ENCODE measurements around the gene ENTR1.

Gene ENTR1, protein sequence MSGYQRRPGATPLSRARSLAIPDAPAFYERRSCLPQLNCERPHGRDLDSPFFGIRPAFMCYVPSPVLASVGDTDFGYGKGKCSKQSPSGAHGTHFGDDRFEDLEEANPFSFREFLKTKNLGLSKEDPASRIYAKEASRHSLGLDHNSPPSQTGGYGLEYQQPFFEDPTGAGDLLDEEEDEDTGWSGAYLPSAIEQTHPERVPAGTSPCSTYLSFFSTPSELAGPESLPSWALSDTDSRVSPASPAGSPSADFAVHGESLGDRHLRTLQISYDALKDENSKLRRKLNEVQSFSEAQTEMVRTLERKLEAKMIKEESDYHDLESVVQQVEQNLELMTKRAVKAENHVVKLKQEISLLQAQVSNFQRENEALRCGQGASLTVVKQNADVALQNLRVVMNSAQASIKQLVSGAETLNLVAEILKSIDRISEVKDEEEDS

DNA sequence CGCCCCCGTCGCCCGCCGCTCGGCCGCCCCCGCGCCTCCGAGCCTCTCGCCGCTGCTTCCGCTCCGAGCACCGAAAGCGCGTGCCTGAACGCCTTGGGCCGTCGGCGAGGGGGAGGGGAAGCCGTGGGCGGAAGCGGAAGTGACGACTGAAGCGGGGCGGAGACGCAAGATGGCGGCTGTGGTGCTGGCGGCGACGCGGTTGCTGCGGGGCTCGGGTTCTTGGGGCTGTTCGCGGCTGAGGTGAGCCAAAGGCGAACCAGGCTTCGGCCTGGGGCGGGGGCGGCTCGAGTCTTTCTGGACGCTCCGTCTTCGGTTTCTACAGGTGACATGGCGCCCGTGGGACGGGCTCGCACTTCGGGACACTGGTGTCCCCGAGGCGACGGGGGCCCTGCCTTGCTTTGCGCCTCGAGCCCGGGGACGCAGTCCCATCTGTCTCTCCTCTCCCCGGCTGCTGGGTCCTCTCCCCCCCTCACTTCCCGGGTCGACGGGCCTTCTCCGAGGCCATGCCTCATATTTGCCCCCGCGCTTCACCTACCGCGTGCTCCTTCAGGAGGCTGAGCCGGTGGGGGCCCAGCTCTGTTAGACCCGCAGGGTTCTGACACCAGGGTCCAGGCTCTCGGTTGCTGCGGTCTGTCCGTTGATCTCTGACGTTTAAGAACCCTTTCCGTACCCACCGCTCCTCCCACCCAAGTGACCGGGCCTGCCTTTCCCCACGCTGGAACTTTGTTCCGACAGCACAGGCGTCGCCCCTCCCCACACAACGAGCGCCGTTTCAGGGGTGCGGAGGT lies at the start of gene ENTR1, which contains the start of gene PMPCA:
Gene ENTR1 (minus strand): TSS at position 115 of the 788 bp plus-strand sequence. CDS start 217 bp downstream, outside the sequence.
Gene PMPCA (plus strand): TSS at position 159 of the 788 bp plus-strand sequence. CDS start 11 bp downstream, at position 170.
- peak; percentile 99 for DNase-seq (ENCODE audit: low read depth)

GRCh38 chr9:136459425-136459824 lies 49.0 kb upstream of the ENTR1 start:
- no peak for DNase-seq (ENCODE audit: low read depth)

DNA sequence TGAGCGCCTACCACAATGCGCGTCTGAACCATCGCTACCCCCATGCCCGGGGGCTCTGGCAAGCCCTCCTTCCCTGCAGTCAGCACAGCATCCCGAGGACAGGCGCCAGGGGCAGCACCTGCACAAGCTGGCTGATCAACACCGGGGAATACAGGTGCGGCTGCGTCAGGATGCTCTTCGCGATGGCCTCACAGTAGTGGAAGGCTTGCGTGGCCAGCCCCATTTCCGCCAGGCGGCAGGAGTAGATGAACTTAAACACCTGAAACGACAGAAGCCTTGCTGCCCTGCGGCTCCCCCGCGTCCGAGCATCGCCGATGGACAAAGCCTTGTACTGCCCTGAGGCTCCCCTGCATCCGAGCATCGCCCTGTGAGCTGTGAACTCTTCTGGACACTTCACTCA lies 46.9 kb upstream of the ENTR1 start:
- no peak for DNase-seq (ENCODE audit: low read depth)

DNA sequence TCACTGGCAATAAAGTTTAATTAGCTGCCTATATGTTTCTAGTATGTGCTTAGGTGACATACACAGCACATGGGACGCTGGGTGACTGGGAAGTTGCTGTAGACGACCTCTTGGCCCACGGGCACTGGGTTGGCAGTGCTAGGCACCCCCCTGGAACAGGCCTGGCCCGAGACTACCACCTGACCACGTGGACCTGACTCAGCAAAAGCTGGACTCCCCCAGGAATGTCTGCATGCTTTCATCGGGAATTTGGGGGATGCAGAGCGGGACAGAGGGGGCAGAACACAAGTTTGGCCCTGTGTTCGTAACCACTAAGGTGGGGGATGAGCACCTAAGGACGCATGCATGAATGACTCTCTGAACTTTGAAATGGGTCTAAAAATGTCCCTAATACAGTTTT lies 45.8 kb upstream of the ENTR1 start:
- DNase-seq (ENCODE audit: low read depth) = no peak

DNA sequence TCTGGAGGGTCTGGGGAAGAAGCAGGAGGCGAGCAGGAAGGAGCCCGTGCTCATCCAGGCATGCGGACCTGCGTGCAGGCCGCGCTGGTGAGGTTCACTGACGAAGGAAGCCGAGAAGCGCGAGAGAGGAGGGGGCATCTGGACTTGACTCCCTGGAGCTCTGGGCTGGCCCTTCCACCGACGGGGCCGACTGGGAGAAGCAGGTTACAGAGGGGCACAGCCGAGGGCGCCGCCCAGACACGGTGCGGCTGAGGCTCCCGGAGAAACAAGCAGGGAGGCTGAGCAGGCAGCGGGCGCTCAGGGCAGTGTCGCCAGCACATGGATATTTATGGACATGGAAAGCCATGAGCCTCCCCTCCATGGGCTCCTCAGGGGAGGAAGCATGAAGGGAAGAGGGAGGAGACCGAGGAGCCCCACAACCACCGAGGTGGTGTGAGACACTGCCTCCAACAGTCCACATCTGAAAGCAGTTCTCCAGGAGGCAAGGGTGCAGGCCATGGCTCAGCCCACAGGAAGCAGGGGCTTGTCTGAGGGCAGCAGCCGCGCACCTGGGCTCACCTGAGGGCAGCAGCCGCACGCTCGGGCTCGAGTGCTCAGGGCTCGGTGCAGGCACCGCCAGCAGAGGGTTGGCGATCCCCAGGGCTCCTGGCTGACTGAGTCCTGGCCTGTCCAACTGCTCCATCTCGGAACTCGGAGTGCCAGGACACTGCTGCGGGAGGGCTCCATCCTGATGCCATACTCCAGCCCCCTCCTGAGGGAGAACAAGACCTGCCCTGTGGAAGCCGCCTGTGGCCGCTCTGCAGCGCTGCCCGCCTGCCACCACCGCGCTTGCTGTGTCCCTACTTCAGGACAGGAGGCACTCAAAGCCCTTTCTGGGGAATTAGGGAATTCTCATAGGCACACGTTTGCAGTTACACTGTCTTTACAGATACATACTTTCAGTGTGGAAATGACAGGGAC lies 44.9 kb upstream of the ENTR1 start:
- no peak for DNase-seq (ENCODE audit: low read depth)

GRCh38 chr9:136454026-136454796 lies 43.8 kb upstream of the ENTR1 start:
- no peak for DNase-seq (ENCODE audit: low read depth)

DNA sequence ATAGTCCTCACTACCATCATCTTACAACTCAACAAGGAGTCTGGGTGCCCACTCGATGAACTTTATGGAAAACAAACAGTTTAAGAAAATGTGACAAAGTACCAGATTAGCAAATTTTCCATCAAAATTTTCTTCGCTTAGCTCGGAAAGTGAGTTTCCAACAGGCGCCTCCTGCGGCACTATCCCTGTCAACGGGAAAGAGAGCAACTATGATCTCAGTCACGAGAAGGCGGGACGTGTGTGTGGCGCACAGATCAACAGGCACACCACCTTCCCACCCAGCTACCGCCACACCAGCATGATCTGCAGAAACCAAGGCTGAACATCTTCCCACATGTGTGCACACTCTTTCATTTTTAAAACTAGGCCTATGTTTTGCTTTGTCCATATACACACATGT lies 42.9 kb upstream of the ENTR1 start:
- no peak for DNase-seq (ENCODE audit: low read depth)

GRCh38 chr9:136451221-136451877 lies 40.9 kb upstream of the ENTR1 start:
- no peak for DNase-seq (ENCODE audit: low read depth)

DNA sequence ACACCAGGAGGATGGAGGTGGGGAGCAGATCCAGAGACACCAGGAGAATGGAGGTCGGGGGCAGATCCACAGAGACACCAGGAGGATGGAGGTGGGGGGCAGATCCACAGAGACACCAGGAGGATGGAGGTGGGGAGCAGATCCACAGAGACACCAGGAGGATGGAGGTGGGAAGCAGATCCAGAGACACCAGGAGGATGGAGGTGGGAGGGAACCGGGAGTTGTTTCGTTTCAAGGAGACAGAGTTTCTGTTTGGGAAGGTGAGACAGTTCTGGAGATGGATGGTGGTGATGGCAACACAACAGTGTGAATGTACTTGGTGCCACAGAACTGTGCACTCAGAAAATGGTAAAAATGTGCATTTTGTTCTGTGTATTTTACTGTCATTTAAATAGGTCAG lies 38.2 kb upstream of the ENTR1 start:
- no peak for DNase-seq (ENCODE audit: low read depth)

GRCh38 chr9:136447173-136447778 lies 36.9 kb upstream of the ENTR1 start:
- DNase-seq (ENCODE audit: low read depth) = no peak

- DNase-seq (ENCODE audit: low read depth) = no peak
Measured at GRCh38 chr9:136445799-136446198, 35.4 kb upstream of the ENTR1 start.

- no peak for DNase-seq (ENCODE audit: low read depth)
Measured at GRCh38 chr9:136444102-136444501, 33.7 kb upstream of the ENTR1 start.

DNA sequence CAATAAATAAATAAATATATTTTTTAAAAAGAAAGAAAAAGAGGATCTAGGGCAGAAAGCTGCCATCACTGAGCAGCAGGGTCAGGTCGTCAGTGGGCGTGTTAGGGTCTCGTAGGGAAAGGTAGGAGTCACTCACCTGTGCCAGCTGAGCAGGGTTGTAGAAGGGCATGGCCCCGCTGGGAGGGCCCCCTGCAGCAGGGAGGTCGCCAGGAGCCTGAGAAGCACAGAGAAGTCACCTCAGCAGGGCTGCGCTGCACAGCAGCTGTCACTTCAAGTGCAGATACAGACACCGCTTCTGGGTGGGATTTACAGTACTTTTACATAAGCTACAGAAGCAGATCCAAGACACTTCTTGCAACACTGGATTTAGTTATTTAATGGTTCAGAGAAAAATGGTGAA lies 33.3 kb upstream of the ENTR1 start:
- no peak for DNase-seq (ENCODE audit: low read depth)

- DNase-seq (ENCODE audit: low read depth) = no peak
Measured at GRCh38 chr9:136443087-136443486, 32.7 kb upstream of the ENTR1 start.

DNA sequence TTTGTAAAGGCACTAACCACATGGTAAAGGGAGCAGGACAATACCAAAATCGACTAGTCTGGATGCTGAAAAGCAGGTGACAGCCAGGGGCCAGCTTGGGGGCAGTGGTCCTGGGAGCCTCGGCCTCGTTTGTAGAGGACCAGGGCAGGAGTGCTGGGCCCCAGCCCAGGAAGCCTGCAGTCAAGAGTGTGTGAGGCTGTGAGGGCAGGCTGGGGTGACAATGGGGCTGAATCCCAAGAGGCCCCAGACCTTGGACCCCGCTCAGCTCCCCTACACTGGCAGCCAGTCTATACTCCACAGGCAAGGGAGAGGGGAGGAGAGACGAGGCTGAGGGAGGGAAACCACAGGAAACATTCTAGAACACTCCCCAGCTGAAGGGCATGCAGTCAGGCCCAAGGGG lies 31.9 kb upstream of the ENTR1 start:
- no peak for DNase-seq (ENCODE audit: low read depth)

DNA sequence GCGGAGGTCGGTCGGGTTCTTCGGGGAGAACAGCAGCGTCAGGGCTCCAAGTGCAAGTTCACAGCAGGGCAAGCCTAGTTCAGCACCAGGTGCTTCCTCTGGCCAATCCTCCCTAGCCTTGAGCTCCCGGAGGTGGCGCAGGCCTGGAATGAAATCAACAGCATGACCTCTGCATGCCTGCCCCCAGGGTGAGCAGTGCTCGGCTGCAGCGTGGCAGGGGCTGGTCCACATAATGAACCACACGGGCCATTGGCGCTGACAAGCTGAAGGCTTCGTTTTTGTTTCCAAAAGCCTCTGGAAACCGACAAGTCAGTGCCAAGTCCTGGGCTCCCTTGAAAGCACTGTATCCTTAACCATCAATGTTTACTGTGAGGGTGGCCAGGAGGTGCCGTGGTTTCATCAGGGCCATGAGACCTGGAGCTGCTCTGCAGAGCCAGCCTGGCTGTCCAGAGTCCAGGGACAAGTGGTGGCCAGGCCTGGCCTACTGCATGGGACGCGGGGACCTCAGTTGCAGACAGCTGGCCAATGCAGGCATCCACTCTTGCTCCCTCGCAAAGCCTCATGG lies 31.3 kb upstream of the ENTR1 start:
- DNase-seq (ENCODE audit: low read depth) = no peak

DNA sequence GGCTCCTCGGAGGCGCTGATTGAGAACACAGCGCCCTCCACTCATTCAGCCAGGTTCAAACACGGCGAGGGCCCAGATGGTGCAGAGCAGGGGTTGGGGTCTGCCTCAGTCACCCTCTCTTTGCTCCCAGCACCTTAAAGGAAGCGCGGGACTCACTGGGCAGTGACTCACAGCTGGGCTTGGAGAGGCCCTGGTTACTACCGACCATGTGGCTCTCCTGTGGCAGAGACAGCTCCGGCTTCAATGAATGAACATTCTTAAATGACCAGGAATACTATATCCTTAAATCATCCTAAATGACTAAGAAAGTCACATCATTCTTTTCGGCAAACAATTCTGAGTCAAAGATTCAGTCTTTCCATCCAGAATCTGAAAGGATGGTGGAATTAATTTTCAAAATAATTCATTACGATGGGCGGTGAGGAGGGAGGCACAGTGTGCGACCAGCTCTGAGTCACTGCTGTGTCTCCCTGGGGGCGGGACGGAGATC lies 30.8 kb upstream of the ENTR1 start:
- DNase-seq (ENCODE audit: low read depth) = no peak

DNA sequence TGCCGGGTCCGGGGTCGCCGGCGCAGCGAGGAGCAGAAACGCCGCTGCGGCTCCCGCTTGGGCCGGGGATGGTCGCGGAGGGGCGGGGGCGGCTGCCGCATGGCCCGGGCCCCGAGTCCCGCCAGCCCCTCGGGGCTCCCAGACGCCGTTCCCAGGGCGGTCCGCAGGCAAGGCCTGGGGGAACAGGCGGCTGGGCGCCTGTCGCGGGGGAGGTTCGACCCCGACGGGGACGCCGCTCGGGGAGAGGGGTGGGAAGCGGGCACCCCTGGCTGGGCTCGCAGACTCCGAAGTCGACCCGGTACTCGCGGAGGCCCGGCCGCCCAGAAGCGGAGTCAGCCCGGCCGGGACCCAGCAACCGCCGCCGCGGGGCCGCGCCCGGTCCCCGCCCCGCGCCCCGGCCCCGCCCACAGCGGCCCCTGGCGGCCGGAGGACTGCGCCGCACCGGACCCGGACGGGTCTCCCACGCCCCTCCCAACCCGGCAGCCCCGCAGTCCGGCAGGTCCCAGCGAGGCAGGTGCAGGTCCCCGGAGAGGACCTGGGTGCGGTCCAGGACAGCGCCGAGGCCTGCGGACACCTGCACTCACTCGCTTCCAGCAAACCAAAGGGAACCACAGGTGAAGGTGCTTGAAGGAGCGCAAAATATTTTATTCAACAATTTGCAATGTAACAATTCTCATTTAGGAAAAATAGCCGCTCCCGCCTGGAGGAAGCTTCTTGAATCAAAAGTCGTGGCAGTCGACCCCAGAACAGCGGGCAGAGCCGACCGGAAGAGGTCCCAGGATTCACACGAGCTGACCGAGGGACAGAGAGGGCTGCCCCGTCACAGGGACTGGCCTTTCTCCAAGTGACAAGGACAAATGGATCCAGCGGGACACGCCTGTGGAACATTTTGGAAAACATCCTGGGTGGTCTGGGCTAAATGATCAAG lies 29.3 kb upstream of the ENTR1 start, which contains the start of gene INPP5E:
Gene INPP5E (minus strand): TSS at position 365 of the 928 bp plus-strand sequence. CDS start 426 bp downstream, outside the sequence.
- peak; percentile 92 for DNase-seq (ENCODE audit: low read depth)

All from stimulated activated CD8-positive, alpha-beta memory T cell treated with anti-CD3 and anti-CD28 coated beads, Interleukin-15, amount 100 ng/mL, for 24 hours (primary cell).